HG03378 (cell line): ENCODE measurements around the gene CSN1S1.
"Not testable (repeated sequence)": the region's sequence is repeated elsewhere in the genome, so short reads cannot be mapped to it uniquely, and the experiment has no call there.

Source experiments
- ATAC-seq: cut with Tn5 transposase; IDR thresholded peaks from one replicate; pipeline ENCODE4 v1.9.1; 2021; ENCODE audit warnings: mild to moderate bottlenecking, moderate library complexity; ENCODE audit not compliant: unreplicated experiment

The CSN1S1 gene

GRCh38 chr4:69930768-69931167 lies at the start of gene CSN1S1:
CSN1S1 (plus strand) TSS chr4:69931068; CDS start chr4:69932556, 1,488 bp downstream.
- ATAC-seq, result no peak

GRCh38 chr4:69881173-69881773 lies 49.6 kb upstream of the CSN1S1 start:
- ATAC-seq, result peak; percentile 93

DNA sequence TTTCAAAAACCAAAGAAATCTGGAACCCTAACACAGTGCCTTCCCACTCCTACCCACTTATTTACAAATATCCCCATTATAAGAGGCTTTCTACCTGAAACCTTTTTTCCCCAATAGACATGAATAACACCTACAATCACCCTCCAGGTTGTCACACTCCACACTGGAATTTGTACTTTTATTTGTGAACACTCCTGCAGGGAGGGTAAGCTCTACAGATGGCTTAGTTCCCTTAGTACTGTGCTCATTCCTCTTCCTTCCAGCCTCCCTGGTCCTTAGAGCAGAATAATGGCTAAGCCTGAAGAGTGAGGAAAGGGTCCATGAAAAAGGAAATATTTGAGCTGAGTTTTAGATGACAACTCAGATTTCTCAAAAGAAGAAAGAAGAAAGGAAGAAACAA lies 48.7 kb upstream of the CSN1S1 start:
- ATAC-seq, result no peak

GRCh38 chr4:69888336-69888735 lies 42.5 kb upstream of the CSN1S1 start:
- no peak for ATAC-seq

GRCh38 chr4:69894186-69894585 lies 36.7 kb upstream of the CSN1S1 start:
- no peak for ATAC-seq

GRCh38 chr4:69894721-69895120 lies 36.1 kb upstream of the CSN1S1 start:
- no peak for ATAC-seq

- no peak for ATAC-seq
Measured at GRCh38 chr4:69896530-69897116, 34.2 kb upstream of the CSN1S1 start.

DNA sequence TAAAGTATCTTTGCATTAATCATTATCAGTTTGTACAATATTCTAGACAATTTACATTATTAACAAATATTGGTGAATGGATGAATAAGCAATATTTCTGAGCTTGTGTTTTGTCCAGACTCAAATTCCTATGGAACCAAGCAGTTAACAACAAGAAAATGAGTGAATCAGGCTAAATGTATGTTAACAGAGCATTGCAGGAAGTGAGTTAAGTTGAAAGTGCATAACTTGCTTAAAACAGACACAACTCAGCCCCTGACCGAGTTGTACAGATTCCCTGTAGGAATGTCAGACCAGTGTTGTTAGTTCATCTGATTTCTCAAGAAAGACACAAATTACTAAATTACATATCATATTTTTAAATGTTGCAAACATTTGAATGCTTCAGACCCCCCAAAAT lies 23.7 kb upstream of the CSN1S1 start:
- no peak for ATAC-seq

GRCh38 chr4:69909195-69909594 lies 21.7 kb upstream of the CSN1S1 start:
- no peak for ATAC-seq

- peak; percentile 90 for ATAC-seq
Measured at GRCh38 chr4:69910016-69910782, 20.7 kb upstream of the CSN1S1 start.

DNA sequence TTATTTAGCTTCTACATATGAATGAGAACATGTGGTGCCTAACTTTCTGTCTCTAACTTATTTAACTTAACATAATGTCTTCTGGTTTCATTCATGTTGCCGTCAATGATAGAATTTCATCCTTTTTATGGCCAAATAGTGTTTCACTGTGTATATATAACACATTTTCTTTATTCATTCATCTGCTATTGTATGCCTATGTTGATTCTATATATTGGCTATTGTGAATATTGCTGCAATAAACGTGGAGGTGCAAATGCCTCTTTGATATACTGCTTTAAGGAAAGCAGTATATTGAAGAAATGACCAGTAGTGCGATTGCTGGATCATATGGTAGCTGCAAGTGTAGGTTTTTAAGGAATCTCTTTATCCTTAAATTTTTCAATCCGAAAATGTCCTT lies 10.0 kb upstream of the CSN1S1 start:
- ATAC-seq, result no peak

DNA sequence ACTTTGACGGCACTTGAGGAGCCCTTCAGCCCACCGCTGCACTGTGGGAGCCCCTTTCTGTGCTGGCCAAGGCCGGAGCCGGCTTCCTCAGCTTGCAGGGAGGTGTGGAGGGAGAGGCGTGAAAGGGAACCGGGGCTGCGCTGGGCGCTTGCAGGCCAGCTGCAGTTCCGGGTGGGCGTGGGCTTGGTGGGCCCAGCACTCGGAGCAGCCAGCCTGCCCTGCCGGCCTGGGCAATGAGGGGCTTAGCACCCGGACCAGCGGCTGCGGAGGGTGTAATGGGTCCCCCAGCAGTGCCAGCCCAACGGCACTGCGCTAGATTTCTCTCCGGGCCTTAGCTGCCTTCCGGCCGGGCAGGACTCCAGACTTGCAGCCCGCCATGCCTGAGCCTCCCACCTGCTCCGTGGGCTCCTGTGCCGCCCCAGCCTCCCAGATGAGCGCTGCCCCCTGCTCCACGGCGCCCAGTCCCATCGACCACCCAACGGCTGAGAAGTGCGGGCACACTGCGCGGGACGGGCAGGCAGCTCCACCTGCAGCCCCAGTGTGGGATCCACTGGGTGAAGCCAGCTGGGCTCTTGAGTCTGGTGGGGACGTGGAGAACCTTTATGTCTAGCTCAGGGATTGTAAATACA lies 7.0 kb upstream of the CSN1S1 start:
- not testable (repeated sequence) for ATAC-seq

- no peak for ATAC-seq
Measured at GRCh38 chr4:69934150-69934549, 3.3 kb downstream of the CSN1S1 start.

DNA sequence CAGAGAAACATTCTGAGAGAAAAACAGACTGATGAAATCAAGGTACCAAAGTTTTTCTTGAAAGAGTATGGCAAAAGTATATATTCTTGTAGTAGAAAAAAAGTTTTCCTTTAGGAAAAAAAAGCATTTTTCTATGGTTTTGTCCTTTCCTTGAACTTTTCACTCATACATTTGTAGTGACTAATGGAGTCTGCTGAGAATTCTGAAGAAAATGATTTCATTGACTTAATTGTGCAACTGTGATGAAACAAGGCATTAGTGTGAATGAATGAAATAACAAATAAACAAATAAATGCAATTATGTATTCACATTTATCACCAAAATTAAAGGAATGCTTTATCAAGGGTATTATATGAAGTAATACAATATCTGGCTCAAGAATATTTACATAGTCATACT lies 5.7 kb downstream of the CSN1S1 start:
- no peak for ATAC-seq

GRCh38 chr4:69951602-69952001 lies 20.7 kb downstream of the CSN1S1 start:
- no peak for ATAC-seq

GRCh38 chr4:69957209-69957608 lies 26.3 kb downstream of the CSN1S1 start:
- no peak for ATAC-seq

DNA sequence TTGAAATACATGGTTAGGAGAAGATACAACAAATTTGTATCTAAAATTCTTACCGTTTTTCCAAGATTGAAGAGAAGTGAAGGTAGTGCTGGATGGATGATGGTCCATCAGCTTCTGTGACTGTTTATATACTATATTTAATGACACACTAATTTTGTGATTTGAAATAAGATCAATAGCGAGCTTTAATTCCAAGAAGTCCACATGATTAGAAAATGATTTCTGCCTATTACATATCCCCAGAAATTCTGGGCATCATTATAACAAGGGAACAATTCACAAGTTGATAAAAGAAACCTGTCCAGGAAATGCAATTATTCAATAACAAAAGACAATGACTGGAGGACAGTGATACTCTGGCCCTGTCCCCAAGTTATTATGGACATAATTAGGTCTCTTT lies 34.8 kb downstream of the CSN1S1 start, which contains the start of gene CSN2:
TSS of gene CSN2 (minus strand) at position 101 of the 400 bp plus-strand sequence. CDS start 4,733 bp downstream, outside the sequence.
- ATAC-seq, result no peak

- no peak for ATAC-seq
Measured at GRCh38 chr4:69970071-69970470, 39.2 kb downstream of the CSN1S1 start.

- ATAC-seq, result no peak
Measured at GRCh38 chr4:69974631-69975030, 43.8 kb downstream of the CSN1S1 start.

- ATAC-seq, result no peak
Measured at GRCh38 chr4:69977582-69977981, 46.7 kb downstream of the CSN1S1 start.

- ATAC-seq, result no peak
Measured at GRCh38 chr4:69984030-69984443, 53.2 kb downstream of the CSN1S1 start.

DNA sequence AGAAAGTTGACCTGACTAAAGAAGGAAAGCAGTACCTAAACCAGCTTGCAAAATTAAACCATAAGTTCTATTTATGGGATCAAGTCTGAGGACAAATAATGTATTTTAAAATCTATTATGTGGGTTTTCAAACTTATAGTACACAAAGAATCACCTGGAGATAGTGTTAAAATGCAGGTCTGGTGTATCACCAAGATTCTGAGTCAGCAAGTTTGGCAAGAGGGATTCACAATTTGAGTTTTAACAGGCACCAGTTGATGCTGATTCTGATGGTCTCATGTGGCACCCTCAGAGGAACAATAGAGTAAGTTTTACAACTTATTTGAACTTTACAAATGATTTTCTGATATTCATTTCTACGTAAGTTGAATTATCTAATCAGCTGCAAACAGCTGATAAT lies 55.8 kb downstream of the CSN1S1 start:
- ATAC-seq, result no peak
